Measurements from ENCODE around the gene MRPL49.
"Not testable (repeated sequence)": the region's sequence is repeated elsewhere in the genome, so short reads cannot be mapped to it uniquely, and the experiment has no call there.

Gene MRPL49

GRCh38 chr11:65167656-65168055, 45.5 kb downstream of the MRPL49 start:
- DNase-seq (ENCODE audit: low read depth): no peak
- H3K4me3 ChIP-seq (ENCODE audit: low read depth, low read length): no peak overlapping the region
- in situ Hi-C loops (cut with HindIII; ENCODE audit: low sequenced_read_pairs): no loop called here
- TF ChIP-seq CTCF (IDR thresholded peaks at IDR 0.05; ENCODE audit: low read depth, low read length, missing control alignments): no peak

DNA sequence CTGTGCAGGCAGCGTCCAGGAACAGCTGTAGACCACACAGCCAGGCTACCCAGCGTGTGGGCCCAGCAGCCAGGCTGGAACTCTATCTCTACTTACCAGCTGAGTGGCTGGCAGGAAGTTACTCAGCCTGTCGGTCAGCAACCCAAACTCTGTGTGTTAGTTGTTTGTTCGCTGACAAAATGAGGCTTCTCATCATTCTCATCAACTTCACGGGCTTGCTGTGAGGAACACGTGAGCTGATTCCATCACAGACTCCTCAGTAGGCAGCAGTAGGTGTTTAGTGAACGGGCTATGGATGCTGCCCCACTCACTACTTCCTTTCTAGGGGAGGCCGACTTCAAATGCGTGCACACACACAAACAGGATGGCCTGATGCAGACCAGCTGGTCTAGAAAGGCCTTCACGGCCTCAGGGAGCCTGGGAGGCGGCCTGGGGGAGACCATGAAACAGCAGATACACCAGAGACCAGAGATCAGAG, 47.1 kb downstream of the MRPL49 start:
- DNase-seq (ENCODE audit: low read depth): no peak

GRCh38 chr11:65170058-65170534, 48.0 kb downstream of the MRPL49 start, which contains the start of gene SPDYC:
SPDYC (plus strand) TSS chr11:65170233; CDS start chr11:65171358, 1,125 bp downstream.
- in situ Hi-C loops (cut with HindIII; ENCODE audit: low sequenced_read_pairs): no loop called here
- DNase-seq (ENCODE audit: low read depth): no peak
- no peak within 1 kb of the TSS for H3K4me3 ChIP-seq (ENCODE audit: low read depth, low read length)
- no peak for TF ChIP-seq CTCF (IDR thresholded peaks at IDR 0.05; ENCODE audit: low read depth, low read length, missing control alignments)

More for the DNA sequence above, 47.1 kb downstream of the MRPL49 start:
- no peak overlapping the region for H3K4me3 ChIP-seq (ENCODE audit: low read depth, low read length)
- in situ Hi-C loops (cut with HindIII; ENCODE audit: low sequenced_read_pairs): no loop called here
- no peak for TF ChIP-seq CTCF (IDR thresholded peaks at IDR 0.05; ENCODE audit: low read depth, low read length, missing control alignments)

DNA sequence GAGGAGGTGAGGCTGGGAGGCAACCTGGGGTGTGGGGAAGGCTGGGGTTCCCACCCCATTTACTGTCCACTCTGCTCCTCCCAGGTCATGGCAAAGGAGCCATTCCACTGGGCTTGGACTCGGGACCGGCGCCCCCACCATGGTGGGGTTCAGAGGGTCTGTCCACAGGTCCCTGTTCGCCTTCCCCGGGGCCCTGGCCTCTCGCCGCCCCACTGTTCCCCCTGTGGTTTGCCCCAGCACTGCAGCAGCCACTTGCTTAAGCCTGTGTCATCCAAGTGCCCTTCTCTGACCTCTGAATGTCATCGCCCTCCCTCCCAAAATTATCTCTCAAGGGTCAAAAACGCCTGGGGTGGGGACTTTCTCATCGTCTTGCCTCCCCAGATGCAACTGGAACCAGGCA, 50.5 kb downstream of the MRPL49 start:
- TF ChIP-seq CTCF (IDR thresholded peaks at IDR 0.05; ENCODE audit: low read depth, low read length, missing control alignments): no peak
- in situ Hi-C loops (cut with HindIII; ENCODE audit: low sequenced_read_pairs): no loop called here
- H3K4me3 ChIP-seq (ENCODE audit: low read depth, low read length): no peak overlapping the region
- no peak for DNase-seq (ENCODE audit: low read depth)

- in situ Hi-C loops (cut with HindIII; ENCODE audit: low sequenced_read_pairs); DNase-seq (ENCODE audit: low read depth); H3K4me3 ChIP-seq (ENCODE audit: low read depth, low read length): not testable (repeated sequence)
Measured at GRCh38 chr11:65174571-65175010, 52.5 kb downstream of the MRPL49 start.
